HepG2 (cell line): Measurements from ENCODE around the gene NOSTRIN. TPM values are rescaled to one million over a fixed set of nuclear protein-coding genes. Genes with fewer than 3 reads are reported as not detected.

Experiments used
- ATF6 ChIP-seq: sonication (generic); formaldehyde crosslinking; conservative IDR thresholded peaks from 2 replicates; pipeline ENCODE4 v1.4.0; 2020; ENCODE audit warnings: missing genetic modification reagents
- BORCS8-MEF2B ChIP-seq: sonication (generic); formaldehyde crosslinking; IDR thresholded peaks from 2 replicates; pipeline ENCODE4 v1.8.0; 2022; ENCODE audit warnings: mild to moderate bottlenecking, missing genetic modification reagents
- CCDC6 ChIP-seq: sonication (generic); formaldehyde crosslinking; IDR thresholded peaks from 2 replicates; pipeline ENCODE4 v1.8.1; 2022; ENCODE audit warnings: mild to moderate bottlenecking, missing genetic modification reagents, moderate library complexity
- CHD4 ChIP-seq: fragments of 200-600 bp; sonication (generic); IDR thresholded peaks from 2 replicates; pipeline ENCODE4 v1.7.0; 2017; ENCODE audit warnings: mild to moderate bottlenecking, low read length, borderline replicate concordance
- EHMT2 ChIP-seq: fragments of 200-600 bp; sonication (generic); IDR thresholded peaks from 2 replicates; pipeline ENCODE4 v1.7.0; 2017; ENCODE audit warnings: antibody characterized with exemption, low read depth, low read length, borderline replicate concordance
- FOXC1 ChIP-seq: sonication (generic); formaldehyde crosslinking; IDR thresholded peaks from 2 replicates; pipeline ENCODE4 v1.8.0; 2022; ENCODE audit warnings: mild to moderate bottlenecking, missing genetic modification reagents, borderline replicate concordance
- FOXP1 ChIP-seq, 2 experiments: fragments of 450-650 bp in 1 of 2; IDR thresholded peaks; 2 replicates each; pipeline ENCODE4 v1.6.1; 2017 to 2018; ENCODE audit warnings: antibody characterized with exemption in 1 of 2
- HNF4A ChIP-seq: sonication (generic); formaldehyde crosslinking; IDR thresholded peaks from 2 replicates; pipeline ENCODE4 v1.4.0; 2020; ENCODE audit warnings: missing genetic modification reagents
- JUNB ChIP-seq: sonication (generic); formaldehyde crosslinking; IDR thresholded peaks from 2 replicates; pipeline ENCODE4 v1.8.0; 2022; ENCODE audit warnings: missing genetic modification reagents, mild to moderate bottlenecking, borderline replicate concordance
- MBD4 ChIP-seq: IDR thresholded peaks from 2 replicates; pipeline ENCODE4 v1.6.1; 2012; ENCODE audit warnings: low read length, inconsistent platforms, borderline replicate concordance
- MTF1 ChIP-seq: sonication (generic); formaldehyde crosslinking; IDR thresholded peaks from 2 replicates; pipeline ENCODE4 v1.5.0; 2020; ENCODE audit warnings: missing genetic modification reagents
- PBX2 ChIP-seq: IDR thresholded peaks from 2 replicates; pipeline ENCODE4 v1.6.1; 2016; ENCODE audit warnings: control low read depth
- SALL2 ChIP-seq: sonication (generic); formaldehyde crosslinking; IDR thresholded peaks from 2 replicates; pipeline ENCODE4 v1.8.1; 2023; ENCODE audit warnings: mild to moderate bottlenecking, missing genetic modification reagents, inconsistent platforms
- SP1 ChIP-seq, 2 experiments: fragments of 450-650 bp in 1 of 2; sonication (generic) in 1 of 2; formaldehyde crosslinking in 1 of 2; IDR thresholded peaks; 2 replicates each; pipeline versions ENCODE4 v1.4.0 to v1.6.1; 2016 to 2020; ENCODE audit warnings: missing genetic modification reagents in 1 of 2
- SRY ChIP-seq: sonication (generic); formaldehyde crosslinking; IDR thresholded peaks from 2 replicates; pipeline ENCODE4 v1.8.0; 2022; ENCODE audit warnings: mild to moderate bottlenecking, missing genetic modification reagents
- TCF7L2 ChIP-seq: IDR thresholded peaks from 2 replicates; pipeline ENCODE4 v1.6.1; 2011; ENCODE audit warnings: mild to moderate bottlenecking, low read depth, low read length, moderate library complexity
- ZBTB33 ChIP-seq: sonication (generic); formaldehyde crosslinking; IDR thresholded peaks from 2 replicates; pipeline ENCODE4 v1.4.0; 2020; ENCODE audit warnings: missing genetic modification reagents
- ZNF101 ChIP-seq: sonication (generic); formaldehyde crosslinking; IDR thresholded peaks from 2 replicates; pipeline ENCODE4 v1.4.0; 2020; ENCODE audit warnings: mild to moderate bottlenecking, low read depth, missing genetic modification reagents, borderline replicate concordance
- ZNF280B ChIP-seq: sonication (generic); formaldehyde crosslinking; IDR thresholded peaks from 2 replicates; pipeline ENCODE4 v1.5.0; 2020; ENCODE audit warnings: missing genetic modification reagents, mild to moderate bottlenecking, borderline replicate concordance
- ZNF460 ChIP-seq: sonication (generic); formaldehyde crosslinking; IDR thresholded peaks from 2 replicates; pipeline ENCODE4 v1.5.1; 2020; ENCODE audit warnings: missing genetic modification reagents, mild to moderate bottlenecking, borderline replicate concordance
- ZNF644 ChIP-seq: IDR thresholded peaks from 2 replicates; pipeline ENCODE4 v1.6.1; 2016; ENCODE audit warnings: low read depth
- ZNF674 ChIP-seq: sonication (generic); formaldehyde crosslinking; IDR thresholded peaks from 2 replicates; pipeline ENCODE4 v1.5.0; 2020; ENCODE audit warnings: low read depth, mild to moderate bottlenecking, missing genetic modification reagents
- ZNF766 ChIP-seq: sonication (generic); formaldehyde crosslinking; IDR thresholded peaks from 2 replicates; pipeline ENCODE4 v1.5.0; 2020; ENCODE audit warnings: missing genetic modification reagents, borderline replicate concordance
- ZNF780A ChIP-seq: sonication (generic); formaldehyde crosslinking; IDR thresholded peaks from 2 replicates; pipeline ENCODE4 v1.8.0; 2022; ENCODE audit warnings: mild to moderate bottlenecking, missing genetic modification reagents, moderate library complexity
- polyA plus RNA-seq, 8 experiments: library from polyadenylated mRNA; depleted of rRNA in 3 of 8; stranded (reverse) in 7 of 8; unstranded in 1 of 8; fragments of >200 nt; fragmentation: Illumina TruSeq in 4 of 8; extraction: Trizol in 4 of 8; gene quantifications; 2 replicates each; pipeline versions ENCODE4 v1.2.1 to v1.2.3, GENCODE V29; 2011 to 2016; ENCODE audit warnings: low read depth in 4 of 8, missing spikeins in 1 of 8, mixed read lengths in 1 of 8; ENCODE audit not compliant: insufficient read depth in 1 of 8
- total RNA-seq, 5 experiments: library from RNA; depleted of rRNA; stranded (reverse); fragments of >200 nt; fragmentation: Illumina TruSeq; extraction: Trizol; gene quantifications; 2 replicates each; pipeline ENCODE4 v1.2.3, GENCODE V29; 2016; ENCODE audit warnings: low read depth in 1 of 5

Gene NOSTRIN
- total and polyA plus RNA-seq, 2 of the 13 experiments (the other 11 are each of a cell fraction or from before 2014, with no cell fraction given): 0.22 TPM

GRCh38 chr2:168890006-168890782, 87.8 kb downstream of the NOSTRIN start, which contains the start of gene SPC25 (continued):
- no peak for TF ChIP-seq SP1 (IDR thresholded peaks at IDR 0.05)
- TF ChIP-seq SP1 (CRISPR knock-in tag; IDR thresholded peaks at IDR 0.05): peak; percentile 58; the same call in 1 of the 2 replicates
- no peak for TF ChIP-seq ZNF780A (CRISPR knock-in tag)
- no peak for TF ChIP-seq MTF1 (CRISPR knock-in tag)
- TF ChIP-seq ZNF674 (CRISPR knock-in tag): no peak
- peak; percentile 97 for TF ChIP-seq BORCS8-MEF2B (CRISPR knock-in tag)
- peak; percentile 10; the same call in 1 of the 2 replicates for TF ChIP-seq HNF4A (CRISPR knock-in tag)
- TF ChIP-seq ZBTB33 (CRISPR knock-in tag): no peak
- no peak for TF ChIP-seq JUNB
- TF ChIP-seq ZNF280B (CRISPR knock-in tag): peak; percentile 82; the same call in 1 of the 2 replicates
- TF ChIP-seq ZNF460: no peak
- no peak for TF ChIP-seq ZNF766 (CRISPR knock-in tag)
- TF ChIP-seq ATF6 (CRISPR knock-in tag): 0 out of 2 replicates have a peak, but pooled peaks have one; percentile 80
- no peak; the same call in 1 of the 2 replicates for TF ChIP-seq FOXC1 (CRISPR knock-in tag)
- TF ChIP-seq EHMT2: no peak
- no peak for TF ChIP-seq CHD4
- TF ChIP-seq MBD4: no peak
- TF ChIP-seq ZNF644 (CRISPR knock-in tag): no peak
- TF ChIP-seq SRY: no peak
- TF ChIP-seq CCDC6 (CRISPR knock-in tag): peak; percentile 76; the same call in 1 of the 2 replicates
- no peak for TF ChIP-seq FOXP1 (IDR thresholded peaks at IDR 0.05)
- no peak for TF ChIP-seq FOXP1 (CRISPR knock-in tag; IDR thresholded peaks at IDR 0.05)
- TF ChIP-seq ZNF101 (CRISPR knock-in tag): no peak
- TF ChIP-seq SALL2: peak; percentile 82; the same call in 1 of the 2 replicates
- no peak for TF ChIP-seq PBX2 (CRISPR knock-in tag)
- no peak for TF ChIP-seq TCF7L2
